ENCODE measurements around the gene CWC25. TPM values are rescaled to one million over a fixed set of nuclear protein-coding genes. Genes with fewer than 3 reads are reported as not detected.
A peak's percentile ranks its signal among the peaks of the same experiment; 100 is the strongest.

Gene CWC25
- total and polyA plus RNA-seq, 4 donors: 20.1 to 21.4 (median 21.2) TPM

GRCh38 chr17:38762231-38762630 is 62.9 kb downstream of the CWC25 start:
- WGBS, 2 donors: 87 to 95% methylated on average over 3 of the region's 3 CpGs
- Histone ChIP-seq H3K9ac (ENCODE audit: insufficient read depth in 1 of 2, low read length in 2 of 2) (no peak overlapping the region), H3K4me1 (ENCODE audit: control insufficient read depth in 5 of 5, insufficient read depth in 5 of 5, low read length in 5 of 5) (no peaks in the 10 kb centered on the region), H3K4me3 (no peak overlapping the region), H3K27ac (ENCODE audit: low read depth in 1 of 2, low read length in 1 of 2) (no peak overlapping the region), H3K36me3 (ENCODE audit: control insufficient read depth in 4 of 4, insufficient read depth in 4 of 4, low read length in 4 of 4) (peaks cover 18 to 52% (median 30%) of the 10 kb centered on the region in 4 donors), H3K27me3 (ENCODE audit: control insufficient read depth in 3 of 3, insufficient read depth in 3 of 3, low read length in 2 of 3) (no peaks in the 10 kb centered on the region), H3K9me3 (ENCODE audit: control insufficient read depth in 4 of 4, insufficient read depth in 3 of 4, low read length in 3 of 4) (no peaks in the 10 kb centered on the region)
- DNase-seq: no peak
- TF ChIP-seq CTCF (IDR thresholded peaks at IDR 0.05; ENCODE audit: control extremely low read depth, extremely low read depth): no peak
- no peak for ATAC-seq (ENCODE audit: insufficient read depth, low FRiP score)

GRCh38 chr17:38761612-38762011 is 63.5 kb downstream of the CWC25 start:
- Histone ChIP-seq H3K27ac (ENCODE audit: low read depth in 1 of 2, low read length in 1 of 2) (no peak overlapping the region), H3K9ac (ENCODE audit: insufficient read depth in 1 of 2, low read length in 2 of 2) (no peak overlapping the region), H3K9me3 (ENCODE audit: control insufficient read depth in 4 of 4, insufficient read depth in 3 of 4, low read length in 3 of 4) (no peaks in the 10 kb centered on the region), H3K27me3 (ENCODE audit: control insufficient read depth in 3 of 3, insufficient read depth in 3 of 3, low read length in 2 of 3) (no peaks in the 10 kb centered on the region), H3K4me3 (no peak overlapping the region), H3K36me3 (ENCODE audit: control insufficient read depth in 4 of 4, insufficient read depth in 4 of 4, low read length in 4 of 4) (peaks cover 18 to 50% (median 26%) of the 10 kb centered on the region in 4 donors), H3K4me1 (ENCODE audit: control insufficient read depth in 5 of 5, insufficient read depth in 5 of 5, low read length in 5 of 5) (no peaks in the 10 kb centered on the region)
- 83 to 86% methylated on average over 4 of the region's 4 CpGs for WGBS, 2 donors
- TF ChIP-seq CTCF (IDR thresholded peaks at IDR 0.05; ENCODE audit: control extremely low read depth, extremely low read depth): no peak
- no peak for ATAC-seq (ENCODE audit: insufficient read depth, low FRiP score)
- no peak for DNase-seq

GRCh38 chr17:38753071-38753506 is 72.0 kb downstream of the CWC25 start:
- no peaks in the 10 kb centered on the region for H3K9me3 ChIP-seq (ENCODE audit: control insufficient read depth in 4 of 4, insufficient read depth in 3 of 4, low read length in 3 of 4)
- DNase-seq: no peak

More at GRCh38 chr17:38753071-38753506, 72.0 kb downstream of the CWC25 start:
- peak overlapping the region; percentile 56 to 87 for H3K9ac ChIP-seq (ENCODE audit: insufficient read depth in 1 of 2, low read length in 2 of 2)
- peak overlapping the region; percentile 78 for H3K4me3 ChIP-seq
- WGBS, 2 donors: 7 to 12% methylated on average over 22 of the region's 22 CpGs
- ATAC-seq (ENCODE audit: insufficient read depth, low FRiP score): no peak
- peaks cover 0 to 41% (median 6%) of the 10 kb centered on the region in 5 donors for H3K4me1 ChIP-seq (ENCODE audit: control insufficient read depth in 5 of 5, insufficient read depth in 5 of 5, low read length in 5 of 5)
- H3K27ac ChIP-seq (ENCODE audit: low read depth in 1 of 2, low read length in 1 of 2): peak overlapping the region; percentile 80 to 89
- peaks cover 7 to 18% (median 10%) of the 10 kb centered on the region in 4 donors for H3K36me3 ChIP-seq (ENCODE audit: control insufficient read depth in 4 of 4, insufficient read depth in 4 of 4, low read length in 4 of 4)
- H3K27me3 ChIP-seq (ENCODE audit: control insufficient read depth in 3 of 3, insufficient read depth in 3 of 3, low read length in 2 of 3): peaks cover 0 to 16% (median 10%) of the 10 kb centered on the region in 3 donors
- no peak for TF ChIP-seq CTCF (IDR thresholded peaks at IDR 0.05; ENCODE audit: control extremely low read depth, extremely low read depth)
